ENCODE data around the gene MRGPRG.

Gene MRGPRG

GRCh38 chr11:3230636-3231549, 12.3 kb upstream of the MRGPRG start:
- FAIRE-seq (no peak), DNase-seq (ENCODE audit: insufficient read length, low spot score) (no peak)
- TF ChIP-seq POLR2A (IDR thresholded peaks at IDR 0.05; ENCODE audit: low read depth, low read length): no peak

- no peak for FAIRE-seq
- no peak for DNase-seq (ENCODE audit: insufficient read length, low spot score)
These were observed 11.3 kb upstream of the MRGPRG start for GRCh38 chr11:3229673-3230630.

GRCh38 chr11:3228445-3228829, 9.8 kb upstream of the MRGPRG start:
- no peak for DNase-seq (ENCODE audit: insufficient read length, low spot score)
- TF ChIP-seq POLR2A (IDR thresholded peaks at IDR 0.05; ENCODE audit: low read depth, low read length): no peak
- FAIRE-seq: no peak

More at GRCh38 chr11:3229673-3230630, 11.3 kb upstream of the MRGPRG start:
- TF ChIP-seq POLR2A (IDR thresholded peaks at IDR 0.05; ENCODE audit: low read depth, low read length): no peak

- no peak for DNase-seq (ENCODE audit: insufficient read length, low spot score)
- no peak for FAIRE-seq
- TF ChIP-seq POLR2A (IDR thresholded peaks at IDR 0.05; ENCODE audit: low read depth, low read length): no peak
These were observed 9.2 kb upstream of the MRGPRG start for GRCh38 chr11:3227568-3228444.

- DNase-seq (ENCODE audit: insufficient read length, low spot score): no peak
- no peak for TF ChIP-seq POLR2A (IDR thresholded peaks at IDR 0.05; ENCODE audit: low read depth, low read length)
- no peak for FAIRE-seq
These were observed 8.4 kb upstream of the MRGPRG start for GRCh38 chr11:3226846-3227567.

- TF ChIP-seq POLR2A (IDR thresholded peaks at IDR 0.05; ENCODE audit: low read depth, low read length): no peak
- DNase-seq (ENCODE audit: insufficient read length, low spot score) (no peak), FAIRE-seq (no peak)
These were observed 7.5 kb upstream of the MRGPRG start for GRCh38 chr11:3225826-3226750.

GRCh38 chr11:3225159-3225758, 6.6 kb upstream of the MRGPRG start:
- no peak for FAIRE-seq
- TF ChIP-seq POLR2A (IDR thresholded peaks at IDR 0.05; ENCODE audit: low read depth, low read length): no peak
- no peak for DNase-seq (ENCODE audit: insufficient read length, low spot score)

GRCh38 chr11:3224401-3225057, 5.9 kb upstream of the MRGPRG start:
- TF ChIP-seq POLR2A (IDR thresholded peaks at IDR 0.05; ENCODE audit: low read depth, low read length): no peak
- FAIRE-seq (no peak), DNase-seq (ENCODE audit: insufficient read length, low spot score) (no peak)

GRCh38 chr11:3223932-3224381, 5.3 kb upstream of the MRGPRG start:
- DNase-seq (ENCODE audit: insufficient read length, low spot score) (no peak), FAIRE-seq (no peak)
- no peak for TF ChIP-seq POLR2A (IDR thresholded peaks at IDR 0.05; ENCODE audit: low read depth, low read length)

- no peak for DNase-seq (ENCODE audit: insufficient read length, low spot score)
These were observed 4.6 kb upstream of the MRGPRG start for GRCh38 chr11:3222941-3223915.

More at GRCh38 chr11:3222941-3223915, 4.6 kb upstream of the MRGPRG start:
- TF ChIP-seq POLR2A (IDR thresholded peaks at IDR 0.05; ENCODE audit: low read depth, low read length): no peak
- FAIRE-seq: no peak
